Neural progenitor cell (in vitro differentiated cells): Measurements from ENCODE around the gene NRN1L. TPM values are rescaled to one million over a fixed set of nuclear protein-coding genes. Genes with fewer than 3 reads are reported as not detected.

Experiments
- DNase-seq: peaks from one replicate; pipeline ENCODE4 v3.0.0-alpha.2; 2016; ENCODE audit warnings: low spot score
- H2AFZ ChIP-seq: fragments of 200-600 bp; sonication (generic); replicated peaks from 2 replicates; pipeline ENCODE4 v1.6.1; 2016; ENCODE audit warnings: antibody characterized with exemption
- H3F3A ChIP-seq: fragments of 200-600 bp; sonication (generic); 2 replicates; pipeline ENCODE4 v1.6.1; 2016; ENCODE audit warnings: antibody characterized with exemption, low read depth
- H3K27ac ChIP-seq: fragments of 200-600 bp; sonication (generic); 2 replicates; pipeline ENCODE4 v1.5.1; 2016; ENCODE audit warnings: mild to moderate bottlenecking
- H3K27me3 ChIP-seq: fragments of 200-600 bp; sonication (generic); 2 replicates; pipeline ENCODE4 v1.6.1; 2016; ENCODE audit warnings: mild to moderate bottlenecking, moderate library complexity
- H3K36me3 ChIP-seq: fragments of 200-600 bp; sonication (generic); 2 replicates; pipeline ENCODE4 v1.5.1; 2016
- H3K4me1 ChIP-seq: fragments of 200-600 bp; sonication (generic); 2 replicates; pipeline ENCODE4 v1.6.1; 2016; ENCODE audit warnings: mixed run types
- H3K4me2 ChIP-seq: fragments of 200-600 bp; sonication (generic); 2 replicates; pipeline ENCODE4 v1.6.1; 2016
- H3K4me3 ChIP-seq: fragments of 200-600 bp; sonication (generic); 2 replicates; pipeline ENCODE4 v1.5.1; 2016
- H3K79me2 ChIP-seq: fragments of 200-600 bp; sonication (generic); 2 replicates; pipeline ENCODE4 v1.6.1; 2016; ENCODE audit warnings: low read depth
- H3K9ac ChIP-seq: fragments of 200-600 bp; sonication (generic); 2 replicates; pipeline ENCODE4 v1.6.1; 2016
- H3K9me3 ChIP-seq: fragments of 200-600 bp; sonication (generic); 2 replicates; pipeline ENCODE4 v1.5.1; 2016; ENCODE audit warnings: low read depth
- H4K20me1 ChIP-seq: fragments of 200-600 bp; sonication (generic); 2 replicates; pipeline ENCODE4 v1.6.1; 2016; ENCODE audit warnings: low read depth
- H3K27ac Mint-ChIP-seq: 3 replicates; pipeline ENCODE4 v1.8.0; 2021; ENCODE audit warnings: mixed read lengths
- H3K27me3 Mint-ChIP-seq: 2 replicates; pipeline ENCODE4 v1.8.0; 2022; ENCODE audit warnings: low read depth, mild to moderate bottlenecking, inconsistent platforms, moderate library complexity, mixed read lengths; ENCODE audit not compliant: insufficient read depth
- H3K36me3 Mint-ChIP-seq: 3 replicates; pipeline ENCODE4 v1.8.0; 2021; ENCODE audit warnings: mixed read lengths
- H3K4me1 Mint-ChIP-seq: 3 replicates; pipeline ENCODE4 v1.8.0; 2021; ENCODE audit warnings: mixed read lengths
- H3K4me3 Mint-ChIP-seq: 3 replicates; pipeline ENCODE4 v1.8.0; 2021; ENCODE audit warnings: mild to moderate bottlenecking, moderate library complexity, mixed read lengths
- H3K9me3 Mint-ChIP-seq: 3 replicates; pipeline ENCODE4 v1.8.0; 2020; ENCODE audit warnings: mixed read lengths
- CTCF ChIP-seq: fragments of 200-600 bp; sonication (generic); IDR thresholded peaks from 2 replicates; pipeline ENCODE4 v1.5.1; 2017; ENCODE audit warnings: antibody characterized with exemption, mild to moderate bottlenecking
- EZH2 ChIP-seq: fragments of 200-600 bp; sonication (generic); IDR thresholded peaks from 2 replicates; pipeline ENCODE4 v1.6.1; 2017; ENCODE audit warnings: antibody characterized with exemption, mild to moderate bottlenecking, moderate library complexity
- EZH2phosphoT487 ChIP-seq: fragments of 200-600 bp; sonication (generic); IDR thresholded peaks from 2 replicates; pipeline ENCODE4 v1.6.1; 2017; ENCODE audit warnings: antibody characterized with exemption
- total RNA-seq: library from RNA; depleted of rRNA; stranded (reverse); fragments of >200 nt; gene quantifications from 2 replicates; pipeline ENCODE4 v1.2.3, GENCODE V29; 2015; ENCODE audit warnings: low replicate concordance

Gene NRN1L
- total RNA-seq, 1 donor from 2014 or later: 0.54 TPM

GRCh38 chr16:67928561-67929364, 44.1 kb downstream of the NRN1L start:
- no peak overlapping the region for H3K4me3 Mint-ChIP-seq
- H3K9ac ChIP-seq: no peak overlapping the region

GRCh38 chr16:67930191-67930590, 45.5 kb downstream of the NRN1L start:
- Mint-ChIP-seq H3K4me1 (peaks cover 11% of the 10 kb centered on the region), H3K9me3 (no peaks in the 10 kb centered on the region), H3K4me3 (no peak overlapping the region), H3K27me3 (peaks cover 10% of the 10 kb centered on the region), H3K36me3 (peaks cover 5% of the 10 kb centered on the region), H3K27ac (no peak overlapping the region)
- peaks cover 5% of the 10 kb centered on the region for H3K4me1 ChIP-seq
- H3K27me3 ChIP-seq: no peaks in the 10 kb centered on the region
- H3K79me2 ChIP-seq: no peaks in the 10 kb centered on the region
- peaks cover 7% of the 10 kb centered on the region for H3F3A ChIP-seq
- H4K20me1 ChIP-seq: peaks cover 36% of the 10 kb centered on the region
- H3K9me3 ChIP-seq: no peaks in the 10 kb centered on the region
- H3K4me3 ChIP-seq: no peak overlapping the region
- no peak overlapping the region for H3K27ac ChIP-seq
- no peak for TF ChIP-seq EZH2phosphoT487
- TF ChIP-seq EZH2: no peak
- no peak for TF ChIP-seq CTCF
- H2AFZ ChIP-seq: no peak overlapping the region
- no peaks in the 10 kb centered on the region for H3K36me3 ChIP-seq
- no peak overlapping the region for H3K9ac ChIP-seq
- no peak overlapping the region for H3K4me2 ChIP-seq
- DNase-seq: no peak

More at GRCh38 chr16:67928561-67929364, 44.1 kb downstream of the NRN1L start:
- Histone ChIP-seq H4K20me1 (peaks cover 38% of the 10 kb centered on the region), H3K9me3 (no peaks in the 10 kb centered on the region), H3K36me3 (no peaks in the 10 kb centered on the region), H3K27ac (no peak overlapping the region), H3K27me3 (no peaks in the 10 kb centered on the region), H3K79me2 (no peaks in the 10 kb centered on the region), H3K4me1 (no peaks in the 10 kb centered on the region), H3K4me3 (no peak overlapping the region), H3F3A (no peaks in the 10 kb centered on the region), H3K4me2 (no peak overlapping the region), H2AFZ (no peak overlapping the region)
- TF ChIP-seq CTCF: peak; percentile 80
- TF ChIP-seq EZH2phosphoT487: no peak
- Mint-ChIP-seq H3K27ac (no peak overlapping the region), H3K9me3 (no peaks in the 10 kb centered on the region), H3K27me3 (peaks cover 8% of the 10 kb centered on the region), H3K4me1 (no peaks in the 10 kb centered on the region), H3K36me3 (peaks cover 5% of the 10 kb centered on the region)
- DNase-seq: peak; percentile 79

GRCh38 chr16:67930678-67931211, 46.1 kb downstream of the NRN1L start:
- no peak overlapping the region for H2AFZ ChIP-seq
- no peaks in the 10 kb centered on the region for H3K79me2 ChIP-seq
- peaks cover 8% of the 10 kb centered on the region for H3F3A ChIP-seq
- no peak overlapping the region for H3K9ac ChIP-seq
- no peaks in the 10 kb centered on the region for H3K36me3 ChIP-seq
- H3K4me3 ChIP-seq: no peak overlapping the region
- Mint-ChIP-seq H3K36me3 (peaks cover 5% of the 10 kb centered on the region), H3K4me1 (peaks cover 13% of the 10 kb centered on the region), H3K27ac (no peak overlapping the region), H3K4me3 (no peak overlapping the region), H3K9me3 (no peaks in the 10 kb centered on the region), H3K27me3 (peaks cover 10% of the 10 kb centered on the region)
- H3K27me3 ChIP-seq: no peaks in the 10 kb centered on the region
- DNase-seq: no peak
- no peak overlapping the region for H3K27ac ChIP-seq
- no peak for TF ChIP-seq CTCF
- no peak for TF ChIP-seq EZH2
- no peak for TF ChIP-seq EZH2phosphoT487
- peaks cover 6% of the 10 kb centered on the region for H3K4me1 ChIP-seq
- H4K20me1 ChIP-seq: peaks cover 34% of the 10 kb centered on the region
- no peak overlapping the region for H3K4me2 ChIP-seq
- no peaks in the 10 kb centered on the region for H3K9me3 ChIP-seq
